Measurements from ENCODE around the gene MBD5. TPM values are rescaled to one million over a fixed set of nuclear protein-coding genes. Genes with fewer than 3 reads are reported as not detected.

Gene MBD5
- total and polyA plus RNA-seq, 8 donors: 32.5 to 58.0 (median 43.5) TPM

DNA sequence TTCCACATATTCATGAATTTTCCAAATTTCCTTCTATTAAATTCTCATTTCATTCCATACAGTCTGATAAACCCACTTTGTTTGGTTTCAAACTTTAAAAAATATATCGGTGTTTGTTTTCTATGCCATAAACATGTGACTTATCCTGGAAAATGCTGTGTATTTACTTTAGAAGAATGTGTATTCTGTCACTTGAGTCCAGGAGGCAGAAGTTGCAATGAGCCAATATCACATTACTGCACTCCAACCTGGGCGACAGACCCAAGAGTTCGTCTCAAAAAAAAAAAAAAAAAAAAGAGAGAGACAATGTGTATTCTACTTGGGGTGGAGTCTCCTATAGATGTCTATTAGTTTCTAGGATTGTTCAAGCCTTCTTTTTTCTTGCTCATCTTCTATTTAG, 31.8 kb downstream of the MBD5 start:
- no peaks in the 10 kb centered on the region for H3K36me3 ChIP-seq
- no peak for DNase-seq
- TF ChIP-seq, protein P1, sequence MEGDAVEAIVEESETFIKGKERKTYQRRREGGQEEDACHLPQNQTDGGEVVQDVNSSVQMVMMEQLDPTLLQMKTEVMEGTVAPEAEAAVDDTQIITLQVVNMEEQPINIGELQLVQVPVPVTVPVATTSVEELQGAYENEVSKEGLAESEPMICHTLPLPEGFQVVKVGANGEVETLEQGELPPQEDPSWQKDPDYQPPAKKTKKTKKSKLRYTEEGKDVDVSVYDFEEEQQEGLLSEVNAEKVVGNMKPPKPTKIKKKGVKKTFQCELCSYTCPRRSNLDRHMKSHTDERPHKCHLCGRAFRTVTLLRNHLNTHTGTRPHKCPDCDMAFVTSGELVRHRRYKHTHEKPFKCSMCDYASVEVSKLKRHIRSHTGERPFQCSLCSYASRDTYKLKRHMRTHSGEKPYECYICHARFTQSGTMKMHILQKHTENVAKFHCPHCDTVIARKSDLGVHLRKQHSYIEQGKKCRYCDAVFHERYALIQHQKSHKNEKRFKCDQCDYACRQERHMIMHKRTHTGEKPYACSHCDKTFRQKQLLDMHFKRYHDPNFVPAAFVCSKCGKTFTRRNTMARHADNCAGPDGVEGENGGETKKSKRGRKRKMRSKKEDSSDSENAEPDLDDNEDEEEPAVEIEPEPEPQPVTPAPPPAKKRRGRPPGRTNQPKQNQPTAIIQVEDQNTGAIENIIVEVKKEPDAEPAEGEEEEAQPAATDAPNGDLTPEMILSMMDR (IDR thresholded peaks at IDR 0.05): no peak
- H3K4me1 ChIP-seq: peaks cover 0 to 8% of the 10 kb centered on the region in 2 donors
- H3K9me3 ChIP-seq: no peaks in the 10 kb centered on the region
- H3K4me3 ChIP-seq: no peak overlapping the region
- H3K27ac ChIP-seq: no peak overlapping the region
- intact Hi-C loops (cut with DNase I): no loop called here
- no peak for ATAC-seq
- H3K27me3 ChIP-seq: no peaks in the 10 kb centered on the region

DNA sequence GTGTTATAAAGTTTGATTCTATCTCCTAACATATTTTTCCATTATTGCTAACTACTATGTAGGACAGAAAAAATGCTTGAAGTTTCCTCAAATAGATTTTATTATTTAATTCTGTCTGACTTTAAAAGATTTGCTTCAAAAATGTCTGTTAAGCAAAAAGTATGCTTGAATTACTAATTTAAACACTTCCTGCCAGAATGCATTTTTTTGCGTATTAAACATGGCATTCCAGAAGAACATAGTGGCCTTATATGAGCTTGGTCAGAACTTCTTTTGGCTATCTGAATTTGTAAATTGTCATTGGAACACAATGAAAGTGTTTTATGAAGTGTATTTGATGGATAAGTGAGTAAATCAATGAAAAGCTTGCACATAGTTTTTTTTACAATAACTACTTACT, 37.8 kb downstream of the MBD5 start:
- TF ChIP-seq, protein P1 (IDR thresholded peaks at IDR 0.05): no peak
- H3K36me3 ChIP-seq: no peaks in the 10 kb centered on the region
- no peak overlapping the region for H3K27ac ChIP-seq
- ATAC-seq: no peak
- DNase-seq: no peak
- H3K27me3 ChIP-seq: no peaks in the 10 kb centered on the region
- intact Hi-C loops (cut with DNase I): no loop called here
- H3K9me3 ChIP-seq: no peaks in the 10 kb centered on the region
- no peak overlapping the region for H3K4me3 ChIP-seq
- no peaks in the 10 kb centered on the region for H3K4me1 ChIP-seq

- no peaks in the 10 kb centered on the region for H3K9me3 ChIP-seq
- no peak overlapping the region for H3K27ac ChIP-seq
- intact Hi-C loops (cut with DNase I): no loop called here
- H3K36me3 ChIP-seq: no peaks in the 10 kb centered on the region
- TF ChIP-seq, protein P1 (IDR thresholded peaks at IDR 0.05): no peak
- ATAC-seq: no peak
- no peaks in the 10 kb centered on the region for H3K27me3 ChIP-seq
- no peaks in the 10 kb centered on the region for H3K4me1 ChIP-seq
- no peak for DNase-seq
- no peak overlapping the region for H3K4me3 ChIP-seq
Measured at GRCh38 chr2:148063633-148064032, 42.7 kb downstream of the MBD5 start.

GRCh38 chr2:148065936-148066335, 45.0 kb downstream of the MBD5 start:
- Histone ChIP-seq H3K4me1 (no peaks in the 10 kb centered on the region), H3K9me3 (no peaks in the 10 kb centered on the region), H3K27ac (no peak overlapping the region), H3K4me3 (no peak overlapping the region), H3K27me3 (no peaks in the 10 kb centered on the region), H3K36me3 (no peaks in the 10 kb centered on the region)
- ATAC-seq: no peak
- intact Hi-C loops (cut with DNase I): no loop called here
- TF ChIP-seq, protein P1 (IDR thresholded peaks at IDR 0.05): no peak
- DNase-seq: no peak

DNA sequence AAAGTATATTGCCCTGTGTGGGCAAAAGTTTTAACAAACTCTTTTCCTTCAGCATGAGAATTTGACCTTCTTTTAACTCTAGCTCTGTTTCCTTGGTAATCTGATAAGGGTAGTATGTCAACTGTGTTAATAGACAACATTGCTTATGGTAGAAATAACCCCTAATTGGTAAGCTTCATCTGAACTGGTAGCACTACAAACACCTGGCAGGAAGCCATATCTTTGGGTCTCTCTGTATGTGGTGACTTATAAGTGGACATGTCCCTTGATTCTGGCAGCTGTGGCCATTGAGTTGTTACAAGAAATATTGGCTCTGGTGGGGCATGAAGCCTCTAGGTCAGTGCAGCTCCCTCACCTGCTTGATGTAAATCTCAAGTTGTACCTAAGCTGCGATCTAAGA, 46.9 kb downstream of the MBD5 start:
- intact Hi-C loops (cut with DNase I): no loop called here
- H3K27me3 ChIP-seq: no peaks in the 10 kb centered on the region
- no peak for DNase-seq

More for the DNA sequence above, 46.9 kb downstream of the MBD5 start:
- H3K4me1 ChIP-seq: no peaks in the 10 kb centered on the region
- no peak overlapping the region for H3K27ac ChIP-seq
- H3K4me3 ChIP-seq: no peak overlapping the region
- ATAC-seq: no peak
- no peaks in the 10 kb centered on the region for H3K9me3 ChIP-seq
- no peaks in the 10 kb centered on the region for H3K36me3 ChIP-seq
- TF ChIP-seq, protein P1 (IDR thresholded peaks at IDR 0.05): no peak
